Measurements from ENCODE around the gene CMAS. TPM values are rescaled to one million over a fixed set of nuclear protein-coding genes. Genes with fewer than 3 reads are reported as not detected.
A peak's percentile ranks its signal among the peaks of the same experiment; 100 is the strongest.
"Not testable (repeated sequence)": the region's sequence is repeated elsewhere in the genome, so short reads cannot be mapped to it uniquely, and the experiment has no call there.

CMAS gene
- total RNA-seq: 10 to 100 TPM; 23.4 to 28.6 TPM
- polyA plus RNA-seq (ENCODE audit: insufficient read length in 6 of 6): 10 to 100 TPM; 36.5 to 52.0 (median 44.0) TPM
- long read RNA-seq, donor 1, transcript CMAS-201 (8 exons, 1,787 nt): major isoform, 24 of 31 reads
- long read RNA-seq, donor 1, partial matches to known transcripts: 5 of 31 reads
- long read RNA-seq, donor 1, other reads (novel, unspliced or antisense): 0 of 31 reads
- long read RNA-seq, donor 2, transcript CMAS-201 (8 exons, 1,787 nt): major isoform, 12 of 18 reads
- long read RNA-seq, donor 2, partial matches to known transcripts: 5 of 18 reads
- long read RNA-seq, donor 2, other reads (novel, unspliced or antisense): 0 of 18 reads
- long read RNA-seq, donor 3, transcript CMAS-201 (8 exons, 1,787 nt): major isoform, 13 of 14 reads
- long read RNA-seq, donor 3, partial matches to known transcripts: 0 of 14 reads
- long read RNA-seq, donor 3, other reads (novel, unspliced or antisense): 0 of 14 reads
- long read RNA-seq, donor 4, transcript CMAS-201 (8 exons, 1,787 nt): major isoform, 8 of 15 reads
- long read RNA-seq, donor 4, partial matches to known transcripts: 3 of 15 reads
- long read RNA-seq, donor 4, other reads (novel, unspliced or antisense): 2 of 15 reads
- long read RNA-seq, donor 5, transcript CMAS-201 (8 exons, 1,787 nt): major isoform, 11 of 11 reads
- long read RNA-seq, donor 5, partial matches to known transcripts: 0 of 11 reads
- long read RNA-seq, donor 5, other reads (novel, unspliced or antisense): 0 of 11 reads
- long read RNA-seq, donor 6, transcript CMAS-201 (8 exons, 1,787 nt): major isoform, 14 of 14 reads
- long read RNA-seq, donor 6, partial matches to known transcripts: 0 of 14 reads
- long read RNA-seq, donor 6, other reads (novel, unspliced or antisense): 0 of 14 reads
- long read RNA-seq, donor 7, transcript CMAS-201 (8 exons, 1,787 nt): major isoform, 16 of 18 reads
- long read RNA-seq, donor 7, partial matches to known transcripts: 0 of 18 reads
- long read RNA-seq, donor 7, other reads (novel, unspliced or antisense): 0 of 18 reads
- long read RNA-seq, donor 8, transcript CMAS-201 (8 exons, 1,787 nt): major isoform, 16 of 22 reads
- long read RNA-seq, donor 8, partial matches to known transcripts: 0 of 22 reads
- long read RNA-seq, donor 8, other reads (novel, unspliced or antisense): 6 of 22 reads
- long read RNA-seq, donor 9: 0 reads
- long read RNA-seq, donor 10, transcript CMAS-201 (8 exons, 1,787 nt): major isoform, 11 of 11 reads
- long read RNA-seq, donor 10, partial matches to known transcripts: 0 of 11 reads
- long read RNA-seq, donor 10, other reads (novel, unspliced or antisense): 0 of 11 reads
- long read RNA-seq, donor 11, transcript CMAS-201 (8 exons, 1,787 nt): major isoform, 27 of 41 reads
- long read RNA-seq, donor 11, partial matches to known transcripts: 14 of 41 reads
- long read RNA-seq, donor 11, other reads (novel, unspliced or antisense): 0 of 41 reads
- long read RNA-seq, donor 12, transcript CMAS-201 (8 exons, 1,787 nt): major isoform, 15 of 15 reads
- long read RNA-seq, donor 12, partial matches to known transcripts: 0 of 15 reads
- long read RNA-seq, donor 12, other reads (novel, unspliced or antisense): 0 of 15 reads

GRCh38 chr12:22046090-22046967, at the start of gene CMAS:
CMAS (plus strand) TSS chr12:22046218; CDS start chr12:22046304, 86 bp downstream.
- Histone ChIP-seq H3K27ac (peak within 1 kb of the TSS; percentile 80 to 84), H3K36me3 (no peaks in the 10 kb centered on the region), H3K4me1 (peaks cover 0 to 15% of the 10 kb centered on the region in 2 donors), H3K4me3 (peak within 1 kb of the TSS; percentile 79 to 100), H3K9me3 (no peaks in the 10 kb centered on the region), H3K27me3 (no peaks in the 10 kb centered on the region)
- ATAC-seq (peak; percentile 98), DNase-seq (peak; percentile 50 to 94 (median 80))
- intact Hi-C loops (cut with DNase I): no loop called here
- no peak for TF ChIP-seq CTCF (IDR thresholded peaks at IDR 0.05)

GRCh38 chr12:21998295-21998694, 47.7 kb upstream of the CMAS start:
- no peaks in the 10 kb centered on the region for H3K36me3 ChIP-seq
- no peaks in the 10 kb centered on the region for H3K27me3 ChIP-seq
- intact Hi-C loops (cut with DNase I): loop anchor here in 1 of 2 donors (10.0 kb wide), 1 partner anchor 303 kb away; no protein-coding TSS in a partner anchor
- no peaks in the 10 kb centered on the region for H3K9me3 ChIP-seq
- DNase-seq: no peak
- H3K4me3 ChIP-seq: no peak overlapping the region
- H3K27ac ChIP-seq: no peak overlapping the region
- TF ChIP-seq CTCF (IDR thresholded peaks at IDR 0.05): no peak
- no peak for ATAC-seq
- no peaks in the 10 kb centered on the region for H3K4me1 ChIP-seq

GRCh38 chr12:21998782-21999181, 47.2 kb upstream of the CMAS start:
- DNase-seq (no peak), ATAC-seq (no peak)
- no peak for TF ChIP-seq CTCF (IDR thresholded peaks at IDR 0.05)
- Histone ChIP-seq H3K27ac (no peak overlapping the region), H3K4me3 (no peak overlapping the region), H3K27me3 (no peaks in the 10 kb centered on the region), H3K9me3 (no peaks in the 10 kb centered on the region), H3K4me1 (no peaks in the 10 kb centered on the region), H3K36me3 (no peaks in the 10 kb centered on the region)
- intact Hi-C loops (cut with DNase I): loop anchor here in 1 of 2 donors (10.0 kb wide), 1 partner anchor 304 kb away; no protein-coding TSS in a partner anchor

GRCh38 chr12:22002430-22002829, 43.6 kb upstream of the CMAS start:
- H3K4me1 ChIP-seq: no peaks in the 10 kb centered on the region
- DNase-seq (no peak), ATAC-seq (no peak)
- H3K9me3 ChIP-seq: no peaks in the 10 kb centered on the region
- no peak overlapping the region for H3K27ac ChIP-seq
- TF ChIP-seq CTCF (IDR thresholded peaks at IDR 0.05): no peak
- no peaks in the 10 kb centered on the region for H3K27me3 ChIP-seq
- intact Hi-C loops (cut with DNase I): no loop called here
- no peaks in the 10 kb centered on the region for H3K36me3 ChIP-seq
- no peak overlapping the region for H3K4me3 ChIP-seq

DNA sequence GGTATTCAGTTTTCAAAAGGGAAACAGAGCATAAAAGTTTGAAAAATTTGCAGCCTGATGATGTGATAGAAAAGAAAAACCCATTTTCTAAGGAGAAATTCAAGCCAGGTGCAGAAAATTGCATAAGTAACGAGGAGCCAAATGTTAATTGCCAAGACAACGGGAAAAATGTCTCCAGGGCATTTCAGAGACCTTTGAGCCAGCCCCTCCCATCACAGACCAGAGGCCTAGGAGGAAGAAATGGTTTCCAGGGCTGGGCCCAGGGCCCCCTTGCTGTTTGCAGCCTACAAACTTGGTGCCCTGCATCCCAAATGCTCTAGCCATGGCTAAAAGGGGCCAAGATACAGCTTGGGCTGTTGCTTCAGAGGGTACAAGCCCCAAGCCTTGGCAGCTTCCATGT, 38.2 kb upstream of the CMAS start:
- H3K27me3 ChIP-seq; H3K36me3 ChIP-seq; ATAC-seq; H3K4me3 ChIP-seq; H3K27ac ChIP-seq; H3K4me1 ChIP-seq; DNase-seq; intact Hi-C loops (cut with DNase I); H3K9me3 ChIP-seq: not testable (repeated sequence)

Data from left lung (tissue), 14 donors.